ENCODE measurements around the gene SH3D21. TPM values are rescaled to one million over a fixed set of nuclear protein-coding genes. Genes with fewer than 3 reads are reported as not detected.

SH3D21 gene
- total and polyA plus RNA-seq, 2 experiments from 2014 or later = 2.6 to 2.9 TPM

DNA sequence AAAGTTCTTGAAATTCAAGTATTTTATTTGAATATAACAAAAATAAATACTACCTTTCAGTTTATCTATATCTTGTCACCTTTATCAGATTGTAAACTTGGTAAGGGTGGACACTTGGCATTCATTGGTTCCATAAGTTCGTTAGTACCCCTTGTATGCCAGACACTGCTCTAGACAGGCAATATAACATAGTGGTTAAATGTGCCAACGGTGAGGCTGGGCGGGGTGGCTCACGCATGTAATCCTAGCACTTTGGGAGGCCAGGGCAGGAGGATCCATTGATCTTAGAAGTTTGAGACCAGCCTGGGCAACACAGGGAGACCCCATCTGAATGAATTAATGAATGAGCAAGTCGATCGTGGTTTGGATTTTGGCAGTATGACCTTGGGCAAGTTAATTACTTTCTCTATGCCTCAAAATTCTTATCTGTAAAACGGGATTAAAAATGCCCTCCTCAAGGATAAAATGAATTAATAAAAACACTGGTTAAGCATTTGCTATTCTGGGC lies 26.3 kb upstream of the SH3D21 start:
- Histone ChIP-seq H3K4me2 (no peak overlapping the region), H3K4me1 (ENCODE audit: insufficient read depth) (no peaks in the 10 kb centered on the region), H3K79me2 (peaks cover 67% of the 10 kb centered on the region), H2AFZ (no peak overlapping the region), H3K27ac (no peak overlapping the region), H3K27me3 (no peaks in the 10 kb centered on the region), H3K9me2 (replicated peaks; ENCODE audit: insufficient read depth) (no peaks in the 10 kb centered on the region), H3K4me3 (no peak overlapping the region), H3K36me3 (replicated peaks; ENCODE audit: insufficient read depth, low read depth) (no peaks in the 10 kb centered on the region), H4K20me1 (ENCODE audit: insufficient read depth, poor library complexity, severe bottlenecking) (peaks cover 18% of the 10 kb centered on the region), H3K9me3 (ENCODE audit: low read depth) (no peaks in the 10 kb centered on the region)
- WGBS (ENCODE audit: low lambda C conversion rate, missing lambda C conversion rate) = 90% methylated on average over 7 of the region's 7 CpGs
- DNase-seq (ENCODE audit: low spot score) = no peak
- TF ChIP-seq EZH2phosphoT487 (IDR thresholded peaks at IDR 0.05; ENCODE audit: low read depth, severe bottlenecking, unreplicated experiment) (no peak), EZH2 (IDR thresholded peaks at IDR 0.05; ENCODE audit: borderline replicate concordance) (no peak)
- TF ChIP-seq, protein P1, sequence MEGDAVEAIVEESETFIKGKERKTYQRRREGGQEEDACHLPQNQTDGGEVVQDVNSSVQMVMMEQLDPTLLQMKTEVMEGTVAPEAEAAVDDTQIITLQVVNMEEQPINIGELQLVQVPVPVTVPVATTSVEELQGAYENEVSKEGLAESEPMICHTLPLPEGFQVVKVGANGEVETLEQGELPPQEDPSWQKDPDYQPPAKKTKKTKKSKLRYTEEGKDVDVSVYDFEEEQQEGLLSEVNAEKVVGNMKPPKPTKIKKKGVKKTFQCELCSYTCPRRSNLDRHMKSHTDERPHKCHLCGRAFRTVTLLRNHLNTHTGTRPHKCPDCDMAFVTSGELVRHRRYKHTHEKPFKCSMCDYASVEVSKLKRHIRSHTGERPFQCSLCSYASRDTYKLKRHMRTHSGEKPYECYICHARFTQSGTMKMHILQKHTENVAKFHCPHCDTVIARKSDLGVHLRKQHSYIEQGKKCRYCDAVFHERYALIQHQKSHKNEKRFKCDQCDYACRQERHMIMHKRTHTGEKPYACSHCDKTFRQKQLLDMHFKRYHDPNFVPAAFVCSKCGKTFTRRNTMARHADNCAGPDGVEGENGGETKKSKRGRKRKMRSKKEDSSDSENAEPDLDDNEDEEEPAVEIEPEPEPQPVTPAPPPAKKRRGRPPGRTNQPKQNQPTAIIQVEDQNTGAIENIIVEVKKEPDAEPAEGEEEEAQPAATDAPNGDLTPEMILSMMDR (IDR thresholded peaks at IDR 0.05; ENCODE audit: poor library complexity) = no peak

DNA sequence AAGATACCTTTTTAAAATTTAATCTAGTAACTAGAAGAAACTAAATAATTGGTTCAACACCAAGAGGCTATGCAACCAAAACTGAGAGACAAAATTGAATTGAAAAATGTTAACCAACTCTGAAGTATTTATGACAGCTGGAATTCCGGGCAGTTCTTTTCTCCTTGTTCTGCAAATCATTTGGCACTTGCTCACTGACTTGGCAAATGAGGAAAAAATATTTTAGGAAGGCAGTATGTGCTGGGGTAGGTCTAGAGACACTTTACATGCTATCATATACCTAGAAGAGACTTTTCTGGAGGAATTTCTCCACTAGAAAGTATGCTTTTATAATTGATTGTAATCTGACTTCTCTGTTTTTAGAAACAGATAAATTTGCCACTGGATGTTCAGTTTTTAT lies 22.1 kb upstream of the SH3D21 start:
- Histone ChIP-seq H3K27ac (no peak overlapping the region), H3K9me3 (ENCODE audit: low read depth) (no peaks in the 10 kb centered on the region)

DNA sequence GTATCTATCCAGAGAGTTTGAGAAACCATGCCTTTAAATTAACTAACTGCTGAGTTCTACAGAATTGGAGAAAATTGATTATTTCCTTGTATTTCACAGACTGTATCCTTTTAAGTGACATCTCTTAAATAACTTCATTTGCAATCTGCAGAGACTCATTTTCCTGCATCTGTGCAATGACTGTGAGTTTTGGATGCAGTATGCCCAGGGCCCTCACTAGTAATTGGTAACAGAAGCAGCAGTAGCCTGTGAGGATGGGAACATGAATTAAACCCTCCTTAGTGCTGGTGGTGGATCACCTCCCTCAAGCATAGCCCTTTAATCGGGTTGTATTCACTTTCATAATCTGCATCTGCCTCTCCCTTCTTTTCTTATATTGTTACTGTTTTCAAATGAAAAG lies 21.7 kb upstream of the SH3D21 start:
- WGBS (ENCODE audit: low lambda C conversion rate, missing lambda C conversion rate) = 92% methylated on average over 1 of the region's 1 CpG
- TF ChIP-seq, protein P1 (IDR thresholded peaks at IDR 0.05; ENCODE audit: poor library complexity) = no peak
- no peak for TF ChIP-seq EZH2phosphoT487 (IDR thresholded peaks at IDR 0.05; ENCODE audit: low read depth, severe bottlenecking, unreplicated experiment)
- TF ChIP-seq EZH2 (IDR thresholded peaks at IDR 0.05; ENCODE audit: borderline replicate concordance) = no peak
- Histone ChIP-seq H3K9me2 (replicated peaks; ENCODE audit: insufficient read depth) (no peaks in the 10 kb centered on the region), H3K36me3 (replicated peaks; ENCODE audit: insufficient read depth, low read depth) (no peaks in the 10 kb centered on the region), H3K4me1 (ENCODE audit: insufficient read depth) (no peaks in the 10 kb centered on the region), H3K27ac (no peak overlapping the region), H3K4me2 (no peak overlapping the region), H4K20me1 (ENCODE audit: insufficient read depth, poor library complexity, severe bottlenecking) (peaks cover 7% of the 10 kb centered on the region), H3K4me3 (no peak overlapping the region), H3K9me3 (ENCODE audit: low read depth) (no peaks in the 10 kb centered on the region), H3K79me2 (peaks cover 62% of the 10 kb centered on the region), H2AFZ (no peak overlapping the region), H3K27me3 (no peaks in the 10 kb centered on the region)
- no peak for DNase-seq (ENCODE audit: low spot score)

More for the DNA sequence above, 22.1 kb upstream of the SH3D21 start:
- Histone ChIP-seq H3K4me2 (no peak overlapping the region), H2AFZ (no peak overlapping the region), H3K9me2 (replicated peaks; ENCODE audit: insufficient read depth) (no peaks in the 10 kb centered on the region), H3K36me3 (replicated peaks; ENCODE audit: insufficient read depth, low read depth) (no peaks in the 10 kb centered on the region), H3K4me1 (ENCODE audit: insufficient read depth) (no peaks in the 10 kb centered on the region), H3K79me2 (peaks cover 62% of the 10 kb centered on the region), H3K4me3 (no peak overlapping the region), H3K27me3 (no peaks in the 10 kb centered on the region), H4K20me1 (ENCODE audit: insufficient read depth, poor library complexity, severe bottlenecking) (peaks cover 7% of the 10 kb centered on the region)
- DNase-seq (ENCODE audit: low spot score) = no peak
- TF ChIP-seq, protein P1 (IDR thresholded peaks at IDR 0.05; ENCODE audit: poor library complexity) = no peak
- no peak for TF ChIP-seq EZH2 (IDR thresholded peaks at IDR 0.05; ENCODE audit: borderline replicate concordance)
- no peak for TF ChIP-seq EZH2phosphoT487 (IDR thresholded peaks at IDR 0.05; ENCODE audit: low read depth, severe bottlenecking, unreplicated experiment)
- 86% methylated on average over 1 of the region's 1 CpG for WGBS (ENCODE audit: low lambda C conversion rate, missing lambda C conversion rate)

All from hepatocyte (in vitro differentiated cells).